Neural progenitor cell (in vitro differentiated cells): ENCODE results near the gene ELFN1. TPM values are rescaled to one million over a fixed set of nuclear protein-coding genes. Genes with fewer than 3 reads are reported as not detected.

Source experiments
- DNase-seq: peaks from one replicate; pipeline ENCODE4 v3.0.0-alpha.2; 2016; ENCODE audit warnings: low spot score
- H2AFZ ChIP-seq: fragments of 200-600 bp; sonication (generic); replicated peaks from 2 replicates; pipeline ENCODE4 v1.6.1; 2016; ENCODE audit warnings: antibody characterized with exemption
- H3F3A ChIP-seq: fragments of 200-600 bp; sonication (generic); 2 replicates; pipeline ENCODE4 v1.6.1; 2016; ENCODE audit warnings: antibody characterized with exemption, low read depth
- H3K27ac ChIP-seq: fragments of 200-600 bp; sonication (generic); 2 replicates; pipeline ENCODE4 v1.5.1; 2016; ENCODE audit warnings: mild to moderate bottlenecking
- H3K27me3 ChIP-seq: fragments of 200-600 bp; sonication (generic); 2 replicates; pipeline ENCODE4 v1.6.1; 2016; ENCODE audit warnings: mild to moderate bottlenecking, moderate library complexity
- H3K36me3 ChIP-seq: fragments of 200-600 bp; sonication (generic); 2 replicates; pipeline ENCODE4 v1.5.1; 2016
- H3K4me1 ChIP-seq: fragments of 200-600 bp; sonication (generic); 2 replicates; pipeline ENCODE4 v1.6.1; 2016; ENCODE audit warnings: mixed run types
- H3K4me2 ChIP-seq: fragments of 200-600 bp; sonication (generic); 2 replicates; pipeline ENCODE4 v1.6.1; 2016
- H3K4me3 ChIP-seq: fragments of 200-600 bp; sonication (generic); 2 replicates; pipeline ENCODE4 v1.5.1; 2016
- H3K79me2 ChIP-seq: fragments of 200-600 bp; sonication (generic); 2 replicates; pipeline ENCODE4 v1.6.1; 2016; ENCODE audit warnings: low read depth
- H3K9ac ChIP-seq: fragments of 200-600 bp; sonication (generic); 2 replicates; pipeline ENCODE4 v1.6.1; 2016
- H3K9me3 ChIP-seq: fragments of 200-600 bp; sonication (generic); 2 replicates; pipeline ENCODE4 v1.5.1; 2016; ENCODE audit warnings: low read depth
- H4K20me1 ChIP-seq: fragments of 200-600 bp; sonication (generic); 2 replicates; pipeline ENCODE4 v1.6.1; 2016; ENCODE audit warnings: low read depth
- H3K27ac Mint-ChIP-seq: 3 replicates; pipeline ENCODE4 v1.8.0; 2021; ENCODE audit warnings: mixed read lengths
- H3K27me3 Mint-ChIP-seq: 2 replicates; pipeline ENCODE4 v1.8.0; 2022; ENCODE audit warnings: low read depth, mild to moderate bottlenecking, inconsistent platforms, moderate library complexity, mixed read lengths; ENCODE audit not compliant: insufficient read depth
- H3K36me3 Mint-ChIP-seq: 3 replicates; pipeline ENCODE4 v1.8.0; 2021; ENCODE audit warnings: mixed read lengths
- H3K4me1 Mint-ChIP-seq: 3 replicates; pipeline ENCODE4 v1.8.0; 2021; ENCODE audit warnings: mixed read lengths
- H3K4me3 Mint-ChIP-seq: 3 replicates; pipeline ENCODE4 v1.8.0; 2021; ENCODE audit warnings: mild to moderate bottlenecking, moderate library complexity, mixed read lengths
- H3K9me3 Mint-ChIP-seq: 3 replicates; pipeline ENCODE4 v1.8.0; 2020; ENCODE audit warnings: mixed read lengths
- CTCF ChIP-seq: fragments of 200-600 bp; sonication (generic); IDR thresholded peaks from 2 replicates; pipeline ENCODE4 v1.5.1; 2017; ENCODE audit warnings: antibody characterized with exemption, mild to moderate bottlenecking
- EZH2 ChIP-seq: fragments of 200-600 bp; sonication (generic); IDR thresholded peaks from 2 replicates; pipeline ENCODE4 v1.6.1; 2017; ENCODE audit warnings: antibody characterized with exemption, mild to moderate bottlenecking, moderate library complexity
- EZH2phosphoT487 ChIP-seq: fragments of 200-600 bp; sonication (generic); IDR thresholded peaks from 2 replicates; pipeline ENCODE4 v1.6.1; 2017; ENCODE audit warnings: antibody characterized with exemption
- total RNA-seq: library from RNA; depleted of rRNA; stranded (reverse); fragments of >200 nt; gene quantifications from 2 replicates; pipeline ENCODE4 v1.2.3, GENCODE V29; 2015; ENCODE audit warnings: low replicate concordance

The ELFN1 gene
- total RNA-seq, 1 donor from 2014 or later: 2.2 TPM

GRCh38 chr7:1673581-1674118, 3.6 kb downstream of the ELFN1 start:
- H3K36me3 Mint-ChIP-seq: no peaks in the 10 kb centered on the region
- H3K4me3 Mint-ChIP-seq: no peak overlapping the region
- Histone ChIP-seq H3K4me3 (no peak overlapping the region), H3K9ac (no peak overlapping the region), H3K36me3 (no peaks in the 10 kb centered on the region), H2AFZ (no peak overlapping the region), H3F3A (peaks cover 22% of the 10 kb centered on the region), H3K27ac (no peak overlapping the region), H3K79me2 (no peaks in the 10 kb centered on the region), H3K9me3 (no peaks in the 10 kb centered on the region), H3K4me1 (peaks cover 16% of the 10 kb centered on the region), H3K4me2 (no peak overlapping the region), H3K27me3 (peaks cover 58% of the 10 kb centered on the region), H4K20me1 (peaks cover 47% of the 10 kb centered on the region)
- H3K9me3 Mint-ChIP-seq: no peaks in the 10 kb centered on the region
- peaks cover 8% of the 10 kb centered on the region for H3K27me3 Mint-ChIP-seq
- H3K27ac Mint-ChIP-seq: no peak overlapping the region
- no peak for DNase-seq
- peaks cover 22% of the 10 kb centered on the region for H3K4me1 Mint-ChIP-seq
- TF ChIP-seq EZH2: no peak
- TF ChIP-seq EZH2phosphoT487: no peak
- TF ChIP-seq CTCF: no peak

- Mint-ChIP-seq H3K36me3 (no peaks in the 10 kb centered on the region), H3K9me3 (no peaks in the 10 kb centered on the region), H3K4me1 (peaks cover 17% of the 10 kb centered on the region), H3K4me3 (no peak overlapping the region), H3K27ac (no peak overlapping the region), H3K27me3 (peaks cover 5% of the 10 kb centered on the region)
- no peak overlapping the region for H3K4me2 ChIP-seq
- H4K20me1 ChIP-seq: peaks cover 45% of the 10 kb centered on the region
- no peak overlapping the region for H2AFZ ChIP-seq
- no peak for TF ChIP-seq CTCF
- TF ChIP-seq EZH2phosphoT487: no peak
- TF ChIP-seq EZH2: no peak
- no peaks in the 10 kb centered on the region for H3K9me3 ChIP-seq
- no peak overlapping the region for H3K9ac ChIP-seq
- peaks cover 50% of the 10 kb centered on the region for H3K27me3 ChIP-seq
- no peak for DNase-seq
- no peak overlapping the region for H3K4me3 ChIP-seq
- peaks cover 11% of the 10 kb centered on the region for H3K4me1 ChIP-seq
- no peak overlapping the region for H3K27ac ChIP-seq
- H3F3A ChIP-seq: peaks cover 15% of the 10 kb centered on the region
- no peaks in the 10 kb centered on the region for H3K36me3 ChIP-seq
- H3K79me2 ChIP-seq: no peaks in the 10 kb centered on the region
Measured at GRCh38 chr7:1674161-1675035, 4.3 kb downstream of the ELFN1 start.

DNA sequence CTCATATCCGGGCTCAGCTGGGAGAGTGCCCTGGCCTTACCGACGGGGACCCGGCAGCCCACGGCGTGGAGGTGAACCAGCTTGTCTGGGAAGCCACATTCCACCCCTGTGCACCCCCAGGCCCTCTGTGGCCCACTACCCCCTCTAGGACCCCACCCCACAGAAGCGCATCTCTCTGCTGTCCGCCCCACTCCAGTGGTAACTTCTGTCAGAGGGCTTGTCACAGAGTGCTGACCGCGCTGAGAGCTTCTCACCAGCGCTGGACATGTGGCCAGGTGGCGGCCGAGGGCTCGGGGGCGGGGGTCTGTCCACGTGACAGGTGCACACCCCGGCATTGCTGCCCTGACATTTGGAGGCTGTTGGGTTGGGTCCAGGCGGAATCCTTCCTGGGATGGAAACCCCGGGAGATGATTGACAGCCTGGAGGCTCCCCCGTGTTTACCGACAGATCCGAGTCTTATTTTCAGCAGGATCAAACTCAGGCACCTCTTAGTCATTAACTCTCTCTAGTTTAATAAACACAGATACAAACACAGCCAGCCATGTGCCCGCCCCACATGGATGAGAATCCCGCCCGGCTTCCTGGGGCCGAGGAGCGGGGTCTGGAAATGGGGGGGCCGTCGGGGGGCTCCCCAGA, 5.1 kb downstream of the ELFN1 start:
- H3K4me3 Mint-ChIP-seq: no peak overlapping the region
- H3K27me3 ChIP-seq: peaks cover 44% of the 10 kb centered on the region
- no peak overlapping the region for H2AFZ ChIP-seq
- no peaks in the 10 kb centered on the region for H3K36me3 ChIP-seq
- no peak overlapping the region for H3K9ac ChIP-seq
- peaks cover 5% of the 10 kb centered on the region for H3K27me3 Mint-ChIP-seq
- H3F3A ChIP-seq: peaks cover 9% of the 10 kb centered on the region
- no peak overlapping the region for H3K27ac ChIP-seq
- no peak for DNase-seq
- peaks cover 45% of the 10 kb centered on the region for H4K20me1 ChIP-seq
- no peaks in the 10 kb centered on the region for H3K79me2 ChIP-seq
- no peak overlapping the region for H3K4me3 ChIP-seq
- no peaks in the 10 kb centered on the region for H3K36me3 Mint-ChIP-seq
- no peaks in the 10 kb centered on the region for H3K9me3 ChIP-seq
- peaks cover 7% of the 10 kb centered on the region for H3K4me1 ChIP-seq
- peaks cover 17% of the 10 kb centered on the region for H3K4me1 Mint-ChIP-seq
- no peak overlapping the region for H3K4me2 ChIP-seq
- no peak for TF ChIP-seq EZH2
- TF ChIP-seq EZH2phosphoT487: no peak
- TF ChIP-seq CTCF: no peak
- H3K9me3 Mint-ChIP-seq: no peaks in the 10 kb centered on the region
- no peak overlapping the region for H3K27ac Mint-ChIP-seq
